Measurements from ENCODE around the gene C20orf144. TPM values are rescaled to one million over a fixed set of nuclear protein-coding genes. Genes with fewer than 3 reads are reported as not detected.

The C20orf144 gene
- total RNA-seq, 4 donors from 2014 or later, result not detected

DNA sequence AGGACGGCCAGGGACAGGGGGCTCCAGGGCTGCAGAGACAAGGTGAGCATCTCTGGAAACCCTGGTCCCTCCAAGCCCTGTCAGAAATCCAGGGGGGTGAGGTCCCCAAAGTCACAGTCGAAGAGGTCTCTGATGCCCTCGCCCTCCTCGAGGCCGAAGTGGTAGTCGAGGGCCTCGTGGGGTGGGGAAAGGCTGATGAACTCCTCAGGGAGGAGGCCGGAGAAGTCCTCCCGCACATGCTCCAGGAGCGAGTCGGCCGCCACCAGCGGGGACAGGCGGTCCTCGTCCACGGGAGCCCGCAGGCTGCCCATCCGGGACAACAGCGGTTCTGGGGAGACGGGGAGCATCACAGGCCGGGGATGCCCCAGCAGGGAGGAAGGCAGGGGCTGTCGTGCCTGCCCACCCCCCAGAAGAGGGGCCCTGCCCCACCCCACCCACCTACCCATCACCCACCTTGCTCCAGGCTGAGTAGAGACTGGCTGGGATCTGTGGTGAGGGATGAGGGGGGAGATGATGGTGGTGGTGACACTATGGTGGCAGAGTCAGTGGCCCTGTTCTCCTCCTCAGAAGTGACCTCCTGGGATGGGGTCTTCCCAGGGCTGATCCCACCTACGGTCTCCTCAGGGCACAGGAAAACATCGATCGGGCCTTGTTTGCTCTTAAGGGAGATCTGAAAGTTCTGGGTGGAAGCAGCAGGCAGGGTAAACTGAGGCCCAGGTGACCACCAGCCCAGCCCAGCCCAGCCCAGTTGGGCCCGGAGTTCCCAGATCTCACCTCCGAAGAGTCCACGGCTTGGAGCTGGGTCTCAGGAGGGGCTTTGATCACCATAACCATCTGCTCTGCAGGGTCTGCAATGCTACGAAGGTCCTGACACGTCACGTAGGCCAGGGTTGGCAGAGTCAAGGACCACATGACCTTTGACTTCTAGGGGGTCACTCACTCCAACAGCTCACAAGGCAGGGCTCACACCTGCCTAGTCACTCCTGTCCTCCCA lies 14.8 kb downstream of the C20orf144 start:
- Histone ChIP-seq H3K4me1 (peaks cover 0 to 49% (median 35%) of the 10 kb centered on the region in 4 donors), H3K36me3 (no peaks in the 10 kb centered on the region), H3K4me3 (no peak overlapping the region), H3K27ac (peak overlapping the region; percentile 87 to 100 (median 93)), H3K27me3 (no peaks in the 10 kb centered on the region), H3K9me3 (no peaks in the 10 kb centered on the region)
- 93 to 95% methylated on average over 29 of the region's 31 CpGs for WGBS, 2 donors
- TF ChIP-seq EP300 (IDR thresholded peaks at IDR 0.05), result no peak
- TF ChIP-seq POLR2A (IDR thresholded peaks at IDR 0.05), result no peak
- TF ChIP-seq, protein P1, sequence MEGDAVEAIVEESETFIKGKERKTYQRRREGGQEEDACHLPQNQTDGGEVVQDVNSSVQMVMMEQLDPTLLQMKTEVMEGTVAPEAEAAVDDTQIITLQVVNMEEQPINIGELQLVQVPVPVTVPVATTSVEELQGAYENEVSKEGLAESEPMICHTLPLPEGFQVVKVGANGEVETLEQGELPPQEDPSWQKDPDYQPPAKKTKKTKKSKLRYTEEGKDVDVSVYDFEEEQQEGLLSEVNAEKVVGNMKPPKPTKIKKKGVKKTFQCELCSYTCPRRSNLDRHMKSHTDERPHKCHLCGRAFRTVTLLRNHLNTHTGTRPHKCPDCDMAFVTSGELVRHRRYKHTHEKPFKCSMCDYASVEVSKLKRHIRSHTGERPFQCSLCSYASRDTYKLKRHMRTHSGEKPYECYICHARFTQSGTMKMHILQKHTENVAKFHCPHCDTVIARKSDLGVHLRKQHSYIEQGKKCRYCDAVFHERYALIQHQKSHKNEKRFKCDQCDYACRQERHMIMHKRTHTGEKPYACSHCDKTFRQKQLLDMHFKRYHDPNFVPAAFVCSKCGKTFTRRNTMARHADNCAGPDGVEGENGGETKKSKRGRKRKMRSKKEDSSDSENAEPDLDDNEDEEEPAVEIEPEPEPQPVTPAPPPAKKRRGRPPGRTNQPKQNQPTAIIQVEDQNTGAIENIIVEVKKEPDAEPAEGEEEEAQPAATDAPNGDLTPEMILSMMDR (IDR thresholded peaks at IDR 0.05), result no peak
- DNase-seq (ENCODE audit: low spot score in 2 of 2), result no peak

DNA sequence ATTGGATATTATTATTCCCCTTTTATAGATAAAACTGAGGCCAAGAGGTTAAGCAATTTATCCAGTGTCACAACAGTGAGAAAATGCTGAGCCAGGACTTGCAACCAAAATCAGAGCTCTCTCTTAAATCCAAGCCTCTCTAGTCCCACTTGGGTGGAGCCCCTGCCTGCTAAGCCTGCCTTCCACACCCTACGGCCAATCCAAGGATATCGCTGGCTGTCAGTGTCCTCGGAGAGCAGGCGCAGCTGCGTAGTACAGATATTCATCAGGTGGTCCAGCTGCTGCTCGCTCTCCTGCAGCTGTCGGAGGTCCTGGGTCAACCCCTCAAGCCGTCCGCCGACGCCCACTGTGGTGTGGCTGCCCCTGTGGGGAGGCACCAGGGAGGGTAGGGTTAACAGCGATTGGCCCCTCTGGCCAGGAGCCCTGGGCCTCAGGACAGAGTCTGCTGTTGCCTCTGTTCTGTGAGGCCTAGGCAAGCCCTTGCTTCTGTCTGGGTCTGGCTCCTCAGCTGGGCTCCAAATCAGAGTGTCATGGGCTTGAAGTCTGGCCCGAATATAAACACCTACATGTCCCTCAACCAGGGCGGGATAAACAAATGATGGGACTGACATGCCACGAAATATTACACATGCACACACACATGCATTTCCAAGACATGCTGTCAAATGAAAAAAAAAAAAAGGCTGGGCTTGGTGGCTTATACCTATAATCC lies 16.0 kb downstream of the C20orf144 start:
- no peaks in the 10 kb centered on the region for H3K9me3 ChIP-seq
- peak overlapping the region; percentile 87 to 100 (median 93) for H3K27ac ChIP-seq
- no peak for TF ChIP-seq POLR2A (IDR thresholded peaks at IDR 0.05)
- TF ChIP-seq, protein P1 (IDR thresholded peaks at IDR 0.05), result no peak
- TF ChIP-seq EP300 (IDR thresholded peaks at IDR 0.05), result peak in 1 of 2 donors; percentile 13
- 71 to 84% methylated on average over 15 of the region's 15 CpGs for WGBS, 2 donors
- no peaks in the 10 kb centered on the region for H3K27me3 ChIP-seq
- peaks cover 0 to 38% (median 27%) of the 10 kb centered on the region in 4 donors for H3K4me1 ChIP-seq
- no peak overlapping the region for H3K4me3 ChIP-seq
- no peaks in the 10 kb centered on the region for H3K36me3 ChIP-seq
- DNase-seq (ENCODE audit: low spot score in 2 of 2), result peak in 1 of 2 donors; percentile 59

- Histone ChIP-seq H3K36me3 (no peaks in the 10 kb centered on the region), H3K9me3 (no peaks in the 10 kb centered on the region), H3K4me1 (peaks cover 0 to 31% (median 18%) of the 10 kb centered on the region in 4 donors), H3K4me3 (no peak overlapping the region), H3K27me3 (no peaks in the 10 kb centered on the region), H3K27ac (no peak overlapping the region)
- 80 to 84% methylated on average over 17 to 18 of the region's 20 CpGs for WGBS, 2 donors
- TF ChIP-seq, protein P1 (IDR thresholded peaks at IDR 0.05), result no peak
- TF ChIP-seq POLR2A (IDR thresholded peaks at IDR 0.05) (no peak), EP300 (IDR thresholded peaks at IDR 0.05) (no peak)
- DNase-seq (ENCODE audit: low spot score in 2 of 2), result no peak
Measured at GRCh38 chr20:33679758-33680485, 17.8 kb downstream of the C20orf144 start.

- TF ChIP-seq, protein P1 (IDR thresholded peaks at IDR 0.05), result no peak
- TF ChIP-seq EP300 (IDR thresholded peaks at IDR 0.05) (no peak), POLR2A (IDR thresholded peaks at IDR 0.05) (no peak)
- H3K4me3 ChIP-seq, result no peak overlapping the region
- 71 to 79% methylated on average over 2 of the region's 2 CpGs for WGBS, 2 donors
- H3K9me3 ChIP-seq, result no peaks in the 10 kb centered on the region
- DNase-seq (ENCODE audit: low spot score in 2 of 2), result no peak
- no peaks in the 10 kb centered on the region for H3K27me3 ChIP-seq
- H3K36me3 ChIP-seq, result no peaks in the 10 kb centered on the region
- peaks cover 0 to 31% (median 18%) of the 10 kb centered on the region in 4 donors for H3K4me1 ChIP-seq
- no peak overlapping the region for H3K27ac ChIP-seq
Measured at GRCh38 chr20:33680686-33681085, 18.6 kb downstream of the C20orf144 start.
